ACHN (cell line): ENCODE measurements around the gene FNDC10.
A peak's percentile ranks its signal among the peaks of the same experiment; 100 is the strongest.
"Not testable (repeated sequence)": the region's sequence is repeated elsewhere in the genome, so short reads cannot be mapped to it uniquely, and the experiment has no call there.

Experiments used
- DNase-seq: peaks from one replicate; pipeline ENCODE4 v3.0.0-alpha.2; 2015
- in situ Hi-C: cut with HindIII; loops from 2 replicates; pipeline ENCODE4 v1.10.0; 2017; ENCODE audit warnings: low sequenced_read_pairs, low pct_ligation_motif_present, low pct_unique_long_range_greater_than_20kb

Gene FNDC10

GRCh38 chr1:1557688-1558087 is 42.2 kb downstream of the FNDC10 start:
- DNase-seq, in situ Hi-C loops: not testable (repeated sequence)

- in situ Hi-C loops, DNase-seq: not testable (repeated sequence)
These were observed 43.0 kb downstream of the FNDC10 start for GRCh38 chr1:1556961-1557360.

- DNase-seq, result no peak
- in situ Hi-C loops, result no loop called here
These were observed 43.4 kb downstream of the FNDC10 start for GRCh38 chr1:1556505-1556904.

- in situ Hi-C loops, result no loop called here
- DNase-seq, result peak; percentile 84
These were observed 44.7 kb downstream of the FNDC10 start for GRCh38 chr1:1554926-1555915.

GRCh38 chr1:1554550-1554925 is 45.4 kb downstream of the FNDC10 start:
- no peak for DNase-seq
- in situ Hi-C loops, result no loop called here

- no peak for DNase-seq
- in situ Hi-C loops, result no loop called here
These were observed 46.0 kb downstream of the FNDC10 start for GRCh38 chr1:1553821-1554494.

- in situ Hi-C loops, result no loop called here
- DNase-seq, result no peak
These were observed 47.7 kb downstream of the FNDC10 start for GRCh38 chr1:1552263-1552639.

GRCh38 chr1:1551524-1552262 is 48.2 kb downstream of the FNDC10 start:
- DNase-seq, result no peak
- in situ Hi-C loops, result no loop called here

- in situ Hi-C loops, result no loop called here
- DNase-seq, result peak; percentile 15
These were observed 49.1 kb downstream of the FNDC10 start for GRCh38 chr1:1550591-1551432.

- in situ Hi-C loops, result no loop called here
- DNase-seq, result no peak
These were observed 49.8 kb downstream of the FNDC10 start for GRCh38 chr1:1550087-1550486.

- no peak for DNase-seq
- in situ Hi-C loops, result no loop called here
These were observed 51.3 kb downstream of the FNDC10 start for GRCh38 chr1:1548591-1548990.
